HG02870 (cell line): ENCODE measurements around the gene MT3.

Source experiments
- ATAC-seq: cut with Tn5 transposase; IDR thresholded peaks from one replicate; pipeline ENCODE4 v1.9.1; 2021; ENCODE audit warnings: mild to moderate bottlenecking, moderate library complexity; ENCODE audit not compliant: unreplicated experiment

MT3 gene

DNA sequence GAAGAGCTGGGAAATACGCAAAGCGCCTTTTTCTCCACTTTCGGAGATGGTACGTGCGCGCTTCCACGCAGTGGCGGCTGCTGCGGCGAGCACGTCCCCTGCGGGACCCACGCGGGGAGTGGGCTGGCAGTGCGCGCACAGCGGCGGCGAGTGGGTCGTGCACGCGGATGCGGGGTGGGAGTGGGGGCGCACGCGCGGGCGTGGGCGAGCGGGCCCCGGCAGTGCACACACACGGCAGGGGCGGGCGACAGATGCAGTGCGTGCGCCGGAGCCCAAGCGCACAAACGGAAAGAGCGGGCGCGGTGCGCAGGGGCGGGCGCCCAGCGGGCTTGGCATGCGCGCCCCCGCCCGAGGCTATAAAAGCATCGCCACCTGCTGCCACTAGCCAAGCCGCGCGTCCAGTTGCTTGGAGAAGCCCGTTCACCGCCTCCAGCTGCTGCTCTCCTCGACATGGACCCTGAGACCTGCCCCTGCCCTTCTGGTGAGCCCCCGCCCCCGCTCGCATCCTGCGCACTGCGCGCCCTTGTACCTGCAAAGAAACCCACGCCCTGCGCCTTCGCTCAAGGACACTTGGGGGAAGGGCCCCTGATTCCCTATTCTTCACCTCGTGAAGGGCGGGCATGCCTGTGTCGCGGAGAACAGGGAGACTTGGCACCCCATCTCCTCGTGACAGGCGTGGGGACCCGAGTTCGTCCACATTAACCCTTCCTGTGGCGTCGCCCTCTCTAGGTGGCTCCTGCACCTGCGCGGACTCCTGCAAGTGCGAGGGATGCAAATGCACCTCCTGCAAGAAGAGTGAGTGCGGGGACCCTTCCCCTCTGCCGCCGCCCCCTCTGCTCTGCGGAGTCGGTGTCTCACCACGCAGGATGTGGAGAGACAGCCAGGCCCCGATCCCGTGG lies at the start of gene MT3:
MT3 (plus strand) TSS at position 388 of the 899 bp plus-strand sequence; CDS start at position 451, 63 bp downstream.
- ATAC-seq: no peak

DNA sequence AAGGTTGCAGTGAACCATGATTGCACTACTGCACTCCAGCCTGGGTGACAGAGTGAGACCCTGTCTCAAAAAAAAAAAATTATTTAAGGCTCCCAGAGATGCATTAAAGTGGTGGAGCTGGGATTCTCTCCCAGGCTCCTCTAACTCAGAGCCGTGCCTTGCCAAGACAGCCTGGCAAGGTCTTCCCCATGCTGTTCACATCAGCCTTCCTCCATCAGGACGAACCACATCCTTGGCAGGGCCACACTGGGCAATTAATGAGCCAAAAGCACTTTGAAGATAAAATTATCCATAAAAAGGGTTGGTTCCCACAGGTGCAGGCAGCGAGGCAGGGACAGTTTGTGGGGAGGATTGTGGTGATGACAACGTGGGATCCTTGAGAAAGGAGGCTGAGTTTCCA lies 49.7 kb upstream of the MT3 start:
- ATAC-seq: no peak

DNA sequence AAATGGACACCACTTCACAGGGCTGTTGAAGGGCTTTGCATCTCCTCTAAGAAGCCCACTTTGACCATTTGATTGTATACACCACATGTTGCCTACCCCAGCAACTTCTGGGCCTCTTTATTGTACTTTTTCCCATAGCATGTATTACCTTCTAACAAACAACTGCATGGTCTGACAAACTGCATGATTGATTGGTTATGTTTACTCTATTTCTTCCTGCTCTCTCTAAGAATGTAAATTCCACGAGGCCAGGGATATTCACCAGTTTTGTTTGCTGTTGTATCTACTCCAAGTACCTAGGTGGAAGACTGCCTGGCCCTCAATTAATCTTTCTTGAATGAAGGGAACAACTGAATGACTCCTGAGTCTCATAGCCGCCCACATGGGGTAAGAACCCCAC lies 47.3 kb upstream of the MT3 start:
- ATAC-seq: no peak

DNA sequence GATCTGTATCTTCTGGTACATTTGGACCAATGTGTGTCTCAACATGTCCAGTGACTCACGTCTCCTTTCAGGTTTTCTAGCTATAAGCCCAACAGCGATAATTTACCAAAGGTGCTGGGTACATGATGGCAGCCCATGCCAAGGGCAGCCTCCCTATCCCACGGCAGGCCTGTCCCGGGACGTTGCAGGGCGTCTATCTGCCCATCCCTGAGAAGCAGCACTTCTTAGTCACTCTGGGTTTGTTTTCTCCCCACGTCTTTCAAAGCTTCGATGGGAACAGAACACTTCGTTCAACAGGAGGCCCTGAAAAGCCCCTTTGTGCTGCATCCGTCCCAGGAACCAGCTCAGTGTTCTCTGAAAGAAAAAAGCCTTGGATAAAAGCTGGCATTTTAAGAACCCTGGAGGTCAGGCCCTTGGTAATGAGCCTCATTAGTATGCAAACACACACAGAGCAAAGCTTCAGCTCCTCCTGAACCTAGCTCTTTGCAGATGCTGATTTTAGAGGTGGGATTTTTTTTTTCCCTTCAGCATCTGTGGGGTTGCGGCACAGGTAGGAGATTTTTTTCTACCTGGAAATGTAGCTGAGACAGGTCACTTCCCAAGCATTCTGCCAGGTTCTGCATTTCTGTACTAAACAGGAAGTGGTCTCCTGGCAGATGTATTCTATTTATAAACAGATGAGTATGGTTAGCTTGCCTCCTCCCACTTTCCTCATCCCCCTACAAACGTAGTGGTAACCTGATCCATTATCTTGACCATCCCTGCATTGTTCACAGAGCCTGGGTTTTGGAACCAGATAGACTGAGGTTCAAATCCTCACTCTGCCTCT lies 42.0 kb upstream of the MT3 start:
- ATAC-seq: no peak

DNA sequence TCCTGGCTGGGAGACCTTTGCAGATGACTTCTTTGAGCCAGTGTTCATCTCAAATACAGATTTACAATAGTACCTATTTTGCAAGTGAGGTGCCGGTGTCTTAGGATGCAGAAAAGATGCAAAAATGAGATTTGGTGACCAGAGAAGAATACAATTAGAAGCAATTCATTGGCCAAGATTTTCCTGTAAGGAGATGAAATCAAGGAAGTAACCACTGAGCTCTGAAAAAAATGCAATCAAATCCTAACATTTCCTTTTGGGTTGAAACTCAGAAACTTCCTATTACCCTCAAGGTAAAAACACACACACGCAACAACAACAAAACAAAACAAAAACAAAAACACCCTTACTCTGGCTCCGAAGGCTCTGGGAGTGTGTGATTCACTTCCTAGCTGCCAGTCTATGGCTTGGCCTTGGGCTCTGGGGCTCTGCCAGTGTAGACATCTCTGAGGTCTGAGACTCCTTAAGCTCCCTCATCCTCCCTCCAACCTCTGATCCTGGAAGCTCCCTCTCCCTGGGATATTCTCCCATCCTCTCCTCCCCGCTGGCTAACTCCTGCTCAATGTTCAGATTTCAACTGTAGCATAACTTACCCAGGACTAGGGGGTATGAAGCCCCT lies 41.3 kb upstream of the MT3 start:
- no peak for ATAC-seq

DNA sequence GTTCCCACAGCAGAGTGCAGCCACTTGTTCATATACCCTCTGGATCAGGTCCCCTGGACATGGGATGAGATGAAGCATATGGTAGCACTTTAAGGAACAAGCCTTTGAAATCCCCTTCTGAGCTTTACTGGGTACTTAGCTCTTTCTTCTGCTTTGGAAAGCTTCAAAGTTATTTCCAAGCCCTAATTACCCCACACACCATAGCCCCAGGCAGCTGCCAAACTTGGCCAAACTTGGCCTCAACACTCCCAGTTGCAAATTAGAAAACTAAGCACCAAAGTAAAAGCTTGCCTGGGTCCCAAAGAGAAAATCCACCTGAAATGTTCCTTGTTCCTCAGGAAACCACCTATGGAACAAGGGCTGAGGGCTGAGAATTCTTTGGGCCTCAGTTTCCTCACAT lies 40.2 kb upstream of the MT3 start:
- ATAC-seq: no peak

DNA sequence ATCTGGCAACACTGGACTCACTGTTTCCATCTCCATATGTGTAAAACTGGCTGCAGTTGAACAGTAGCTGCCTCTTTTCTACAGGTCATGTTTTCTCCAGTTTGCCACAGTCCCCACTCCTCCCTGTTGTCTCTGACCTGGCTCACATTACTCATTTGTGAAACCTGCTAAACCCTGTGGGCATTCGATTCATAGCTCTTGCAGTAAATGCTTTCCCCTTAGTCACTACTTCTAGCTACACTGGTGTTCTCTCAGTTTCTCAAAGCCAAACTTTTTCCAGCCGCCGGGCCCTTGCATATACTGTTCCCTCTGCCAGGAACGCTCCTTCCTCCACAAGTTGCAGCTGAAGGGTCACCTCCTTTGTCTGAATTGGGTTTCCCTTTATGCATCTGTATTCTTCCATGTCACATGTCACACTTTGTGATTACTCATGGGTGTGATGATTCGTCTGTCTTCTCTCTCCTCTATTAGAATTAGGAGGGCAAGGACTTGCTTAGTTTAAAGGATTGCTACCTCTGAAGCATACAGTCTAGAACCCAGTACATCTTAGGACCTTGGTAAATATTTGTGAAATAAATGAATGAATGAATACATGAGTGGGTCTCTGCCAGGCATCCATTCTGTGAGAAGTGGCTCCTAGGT lies 39.5 kb upstream of the MT3 start:
- ATAC-seq: no peak

DNA sequence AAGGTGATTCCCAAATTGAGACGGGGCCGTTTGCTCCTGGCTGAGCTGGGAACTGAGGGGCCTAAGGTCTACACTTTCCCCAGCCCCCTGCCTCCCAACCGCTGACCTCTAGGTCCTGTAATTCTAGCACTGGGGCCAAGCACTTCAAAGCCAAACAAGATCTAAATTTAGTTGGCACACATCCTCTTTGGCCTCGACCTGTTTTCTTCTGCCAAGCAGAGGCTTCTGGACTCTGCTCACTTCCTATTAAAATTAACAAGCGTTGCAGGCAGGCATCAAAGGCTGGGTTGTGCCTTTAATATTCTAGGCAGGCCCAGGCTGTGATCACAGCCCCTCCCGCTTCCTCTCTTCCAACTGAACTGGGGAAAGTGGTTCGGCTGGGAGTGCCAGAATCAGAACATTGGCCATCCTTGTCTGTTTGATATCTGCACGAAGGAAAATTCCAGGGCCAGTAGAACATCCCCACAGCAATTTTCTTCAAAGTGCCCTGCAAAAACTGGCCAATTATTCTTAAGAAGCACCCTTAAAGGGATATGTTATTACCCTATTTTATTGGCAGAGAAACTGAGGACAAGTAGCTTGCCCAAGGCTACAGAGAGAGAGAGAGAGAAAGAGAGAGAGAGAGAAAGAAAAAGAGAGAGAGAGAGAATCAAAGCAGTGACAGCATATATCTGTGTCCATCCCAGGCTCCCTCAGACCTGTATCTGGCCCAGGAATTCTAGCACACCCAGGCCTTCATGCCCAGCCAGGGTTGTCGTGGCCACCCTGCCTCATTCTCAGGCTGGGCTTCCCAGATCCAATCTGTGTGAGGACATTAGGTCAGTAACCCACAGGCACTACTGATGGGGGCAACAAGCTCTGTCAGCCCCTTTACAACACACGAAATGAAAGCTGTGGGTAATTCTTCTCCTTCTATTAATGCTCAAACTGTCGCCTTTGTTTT lies 37.3 kb upstream of the MT3 start:
- ATAC-seq: no peak

DNA sequence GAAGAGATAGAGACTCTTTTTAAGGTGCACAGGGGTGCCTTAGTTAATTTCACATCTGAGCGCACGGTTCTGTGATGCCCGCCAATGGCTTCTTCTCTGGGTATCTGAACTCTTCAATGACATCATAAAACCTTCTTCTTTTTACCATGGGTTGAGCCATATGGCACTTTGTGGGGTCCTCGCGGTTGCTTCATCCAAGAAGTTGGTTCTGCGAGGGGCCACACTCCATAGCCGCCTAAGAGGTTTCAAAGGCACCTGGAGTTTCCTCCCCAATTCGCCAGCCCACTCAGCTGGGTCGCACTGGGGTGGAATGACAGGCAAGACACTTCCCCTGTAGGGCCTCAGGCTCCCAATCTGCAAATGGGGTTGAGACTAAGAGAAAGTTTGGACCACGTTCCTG lies 34.9 kb upstream of the MT3 start:
- ATAC-seq: no peak

DNA sequence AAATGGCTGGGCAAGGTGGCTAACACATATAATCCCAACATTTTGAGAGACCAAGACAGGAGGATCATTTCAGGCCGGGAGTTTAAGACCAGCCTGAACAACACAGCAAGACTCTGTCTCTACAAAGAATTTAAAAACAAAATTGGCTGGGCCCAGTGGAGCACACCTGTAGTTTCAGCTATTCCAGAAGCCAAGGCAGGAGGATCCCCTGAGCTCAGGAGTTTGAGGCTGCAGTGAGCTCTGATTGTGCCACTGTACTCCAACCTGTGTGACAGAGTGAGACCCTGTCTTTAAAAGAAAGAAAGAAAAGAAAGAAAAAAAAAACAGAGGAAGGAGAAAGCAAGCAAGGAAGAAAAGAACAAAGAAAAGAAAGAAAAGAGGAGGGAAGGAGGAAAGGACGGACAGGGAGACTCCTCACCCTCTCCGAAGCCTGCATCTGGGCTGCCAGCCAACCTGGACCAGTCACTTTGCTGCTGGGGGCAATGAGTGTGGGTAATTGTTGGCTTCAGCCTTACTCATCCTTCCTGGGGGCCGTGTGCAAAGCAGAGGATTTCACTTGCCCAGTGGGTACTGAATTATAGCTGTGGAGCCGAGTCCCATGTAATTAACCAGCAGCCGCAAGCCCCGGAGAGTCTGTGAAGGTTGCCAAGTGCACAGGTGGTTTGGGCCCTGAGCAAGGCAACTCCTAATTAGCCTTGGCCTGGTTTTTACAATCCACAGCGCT lies 31.1 kb upstream of the MT3 start:
- ATAC-seq: no peak

DNA sequence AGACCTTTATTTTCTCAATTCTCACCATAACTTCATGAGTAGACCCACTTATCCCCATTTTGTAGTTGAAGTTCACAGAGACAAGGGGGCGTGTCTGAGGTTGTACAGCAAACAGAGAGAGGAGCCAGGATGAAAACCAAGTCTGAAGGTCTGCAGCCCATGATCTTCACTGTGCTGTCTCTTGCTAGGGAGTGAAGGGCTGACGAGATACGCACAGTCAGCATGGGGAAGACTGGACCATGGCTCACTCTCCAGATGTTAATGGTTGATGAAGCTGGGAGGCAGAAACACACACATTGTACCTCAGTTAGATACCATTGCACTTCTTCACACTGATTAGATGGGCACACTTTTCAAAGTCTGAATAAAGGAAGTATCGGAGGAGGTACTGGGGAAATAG lies 30.2 kb upstream of the MT3 start:
- ATAC-seq: no peak

DNA sequence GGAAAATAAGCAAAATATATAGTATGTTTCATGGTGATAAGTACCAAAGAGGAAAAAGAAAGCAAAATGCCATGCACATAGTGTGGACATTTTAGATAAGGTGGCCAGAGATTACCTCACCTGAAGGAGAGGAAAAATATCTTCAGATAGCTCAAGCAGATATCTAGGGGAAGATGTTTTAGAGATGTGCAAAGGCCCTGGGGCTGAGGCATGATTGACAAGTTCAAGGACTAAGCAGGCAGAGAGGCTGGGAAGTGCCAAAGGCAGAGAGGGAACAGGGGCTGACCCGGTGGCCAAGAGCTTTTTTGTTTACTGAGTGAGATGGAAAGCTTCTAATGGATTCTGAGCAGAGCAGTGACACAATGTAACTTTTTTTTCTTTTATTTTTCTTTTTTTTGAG lies 28.9 kb upstream of the MT3 start:
- ATAC-seq: no peak

DNA sequence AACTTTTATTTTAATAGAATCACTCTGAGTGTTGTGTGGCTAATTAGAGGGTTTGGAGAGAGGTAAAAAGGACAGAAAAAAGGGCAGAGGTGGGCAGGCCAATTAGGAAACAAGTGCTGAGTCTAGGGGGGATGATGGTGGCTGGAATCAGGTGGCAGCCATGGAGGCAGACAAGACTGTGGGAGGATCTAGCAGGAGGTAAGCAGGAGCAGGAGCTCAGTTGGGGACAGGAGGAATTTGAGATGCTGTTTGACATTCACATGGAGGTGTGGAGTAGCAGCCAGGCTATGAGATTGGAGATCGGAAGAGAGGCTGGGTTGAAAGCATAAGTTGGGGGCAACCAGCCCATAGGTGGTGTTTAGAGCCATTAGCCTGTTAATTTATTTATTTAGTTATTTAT lies 28.2 kb upstream of the MT3 start:
- no peak for ATAC-seq

DNA sequence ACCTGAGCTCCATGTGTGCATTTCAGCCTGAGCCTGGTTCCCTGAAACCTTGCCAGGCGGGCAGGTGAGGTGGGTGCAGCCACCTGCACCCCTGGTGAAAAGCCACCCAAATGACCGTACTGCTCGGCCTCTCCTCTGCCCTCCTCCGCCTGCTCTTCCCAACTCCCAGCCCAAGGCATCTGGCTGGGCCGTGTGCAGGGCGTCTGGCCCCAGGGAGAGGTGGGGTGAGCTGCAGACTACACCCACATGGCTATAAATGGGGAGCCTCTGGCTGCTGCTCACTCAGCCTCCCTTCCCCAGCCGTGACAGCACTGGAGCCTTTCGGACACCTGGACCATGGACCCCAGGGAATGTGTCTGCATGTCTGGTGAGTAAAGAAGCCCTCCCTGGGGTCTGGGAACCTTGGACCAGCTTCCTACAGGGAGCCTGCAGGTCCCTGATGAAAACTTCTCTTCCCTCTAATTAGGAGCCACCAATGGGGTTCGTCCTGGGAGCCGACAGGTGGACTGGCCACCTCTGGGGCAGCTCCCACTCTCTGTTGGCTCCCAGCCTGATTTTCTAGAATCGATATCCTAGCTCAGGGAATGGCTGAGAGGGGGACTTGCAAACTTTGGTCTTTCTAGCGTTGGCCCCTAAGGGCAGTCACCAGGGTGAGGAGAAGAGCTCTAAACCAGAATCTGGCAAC lies 24.4 kb upstream of the MT3 start, which contains the start of gene MT4:
MT4 (plus strand) TSS at position 281 of the 685 bp plus-strand sequence; CDS start at position 337, 56 bp downstream.
- ATAC-seq: no peak

DNA sequence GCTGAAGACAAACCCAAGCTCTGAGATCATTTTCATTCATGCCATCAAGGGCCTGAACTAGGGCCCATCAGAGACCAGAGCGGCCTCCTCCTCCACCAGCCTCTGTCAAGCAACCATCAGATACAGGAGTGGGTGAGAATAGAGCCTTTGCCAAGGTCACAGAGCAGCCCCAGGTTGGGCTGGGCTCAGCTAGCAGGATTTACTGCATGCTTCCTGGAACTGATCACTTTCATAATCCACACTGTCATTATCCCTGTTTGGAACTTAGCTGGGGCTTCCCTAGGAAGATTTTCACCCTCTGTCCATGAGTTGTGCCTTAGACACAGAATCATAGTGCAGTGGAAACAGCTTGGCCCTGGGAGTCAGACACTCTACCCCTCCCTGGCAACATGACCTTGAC lies 19.4 kb upstream of the MT3 start:
- no peak for ATAC-seq

DNA sequence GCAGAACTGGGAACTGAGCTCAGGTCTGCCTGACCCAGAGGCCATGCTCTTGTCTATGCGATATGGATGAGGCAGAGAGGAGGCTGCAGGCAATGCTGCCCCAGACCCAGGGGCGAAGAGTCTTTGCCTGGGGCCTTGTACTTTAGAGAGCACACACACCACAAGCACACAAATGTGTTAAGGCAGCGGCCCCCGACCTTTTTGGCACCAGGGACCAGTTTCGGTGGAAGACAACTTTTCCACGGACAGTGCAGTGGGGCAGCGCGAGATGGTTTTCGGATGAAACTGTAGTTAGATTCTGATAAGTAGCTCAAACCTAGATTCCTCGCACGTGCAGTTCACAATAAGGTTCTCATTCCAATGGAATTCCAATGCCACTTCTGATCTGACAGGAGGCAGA lies 17.8 kb upstream of the MT3 start:
- ATAC-seq: no peak

DNA sequence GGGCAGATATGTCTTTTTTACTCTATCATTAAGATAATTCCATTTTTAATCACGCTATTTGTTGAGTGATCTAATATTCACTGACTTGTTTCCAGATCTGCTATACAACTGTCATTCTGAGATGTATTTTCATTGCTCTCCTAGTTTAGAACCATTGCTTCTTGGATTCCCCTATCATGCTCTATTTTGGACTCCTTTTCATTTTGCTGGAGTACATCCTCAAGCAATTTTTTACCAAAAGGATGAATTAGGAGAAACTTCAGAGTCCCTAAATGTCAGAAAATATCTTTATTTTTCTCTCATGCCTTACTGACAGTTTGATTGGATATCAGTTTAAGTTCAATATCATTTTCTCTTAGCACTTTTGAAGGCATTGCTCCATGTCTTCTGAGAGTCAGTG lies 14.7 kb upstream of the MT3 start:
- no peak for ATAC-seq

DNA sequence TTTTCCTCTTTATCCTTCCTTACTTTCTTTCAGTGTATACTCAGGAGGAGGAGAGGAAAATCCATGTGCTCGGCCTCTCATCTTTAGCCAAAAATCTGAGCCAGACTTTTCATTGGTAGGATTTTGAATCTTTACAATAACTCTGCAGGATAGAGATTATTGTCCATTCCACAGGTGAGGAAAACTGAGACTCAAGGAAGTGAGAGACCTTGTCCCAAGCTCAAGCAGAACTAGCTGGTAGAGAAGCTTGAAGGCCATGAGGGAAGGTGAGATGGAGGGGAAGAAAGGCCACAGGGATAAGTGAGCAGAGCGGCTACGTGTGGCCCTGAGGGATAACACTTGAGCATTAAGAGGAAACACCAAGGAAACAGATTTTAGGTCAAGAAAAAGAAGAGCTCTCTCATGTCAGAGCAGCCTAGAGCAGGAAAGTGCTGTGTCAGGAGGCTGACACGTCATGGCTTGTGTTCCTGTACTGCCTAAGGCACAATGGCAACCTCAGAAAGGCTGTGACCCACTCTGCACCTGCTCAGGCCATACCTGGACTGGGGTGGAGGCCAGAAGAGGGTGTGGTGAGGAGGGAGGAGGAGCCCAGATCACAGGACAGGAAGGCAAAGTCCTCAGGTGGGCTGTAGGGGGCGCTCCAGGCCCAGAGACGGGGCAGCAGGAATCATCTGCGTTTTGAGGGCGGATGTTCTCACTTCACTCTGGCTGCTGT lies 12.6 kb upstream of the MT3 start:
- peak; percentile 83 for ATAC-seq
